HG03342 (cell line): ENCODE data around the gene GALNT1.

Experiments
- ATAC-seq: cut with Tn5 transposase; IDR thresholded peaks from one replicate; pipeline ENCODE4 v1.9.1; 2021; ENCODE audit warnings: mild to moderate bottlenecking, moderate library complexity; ENCODE audit not compliant: unreplicated experiment

Gene GALNT1

GRCh38 chr18:35662293-35663062, 80.9 kb downstream of the GALNT1 start:
- ATAC-seq: no peak

- ATAC-seq: no peak
Observed at GRCh38 chr18:35671966-35672603, 90.5 kb downstream of the GALNT1 start.

- ATAC-seq: no peak
Observed at GRCh38 chr18:35672897-35673296, 91.4 kb downstream of the GALNT1 start.

GRCh38 chr18:35673682-35674081, 92.1 kb downstream of the GALNT1 start:
- no peak for ATAC-seq

GRCh38 chr18:35680139-35680551, 98.6 kb downstream of the GALNT1 start:
- ATAC-seq: no peak

GRCh38 chr18:35682281-35682867, 100.8 kb downstream of the GALNT1 start:
- no peak for ATAC-seq

GRCh38 chr18:35683021-35683420, 101.5 kb downstream of the GALNT1 start:
- ATAC-seq: no peak

- ATAC-seq: peak; percentile 86
Observed at GRCh38 chr18:35688757-35689156, 107.2 kb downstream of the GALNT1 start.

GRCh38 chr18:35689728-35690127, 108.2 kb downstream of the GALNT1 start:
- no peak for ATAC-seq

GRCh38 chr18:35691625-35692024, 110.1 kb downstream of the GALNT1 start:
- no peak for ATAC-seq

- ATAC-seq: no peak
Observed at GRCh38 chr18:35692866-35693265, 111.3 kb downstream of the GALNT1 start.

GRCh38 chr18:35693829-35694228, 112.3 kb downstream of the GALNT1 start:
- no peak for ATAC-seq

- peak; percentile 52 for ATAC-seq
Observed at GRCh38 chr18:35694808-35695207, 113.3 kb downstream of the GALNT1 start.

- no peak for ATAC-seq
Observed at GRCh38 chr18:35695384-35695783, 113.8 kb downstream of the GALNT1 start.

GRCh38 chr18:35695803-35696202, 114.3 kb downstream of the GALNT1 start:
- no peak for ATAC-seq

GRCh38 chr18:35696307-35696706, 114.8 kb downstream of the GALNT1 start:
- no peak for ATAC-seq

GRCh38 chr18:35697869-35698268, 116.3 kb downstream of the GALNT1 start:
- ATAC-seq: no peak

GRCh38 chr18:35703043-35703688, 121.6 kb downstream of the GALNT1 start:
- ATAC-seq: no peak

GRCh38 chr18:35705988-35706387, 124.4 kb downstream of the GALNT1 start:
- ATAC-seq: no peak

GRCh38 chr18:35707247-35707646, 125.7 kb downstream of the GALNT1 start:
- no peak for ATAC-seq

- no peak for ATAC-seq
Observed at GRCh38 chr18:35707674-35708073, 126.1 kb downstream of the GALNT1 start.

- no peak for ATAC-seq
Observed at GRCh38 chr18:35710581-35710980, 129.0 kb downstream of the GALNT1 start.
